Measurements from ENCODE around the gene LIN28B. TPM values are rescaled to one million over a fixed set of nuclear protein-coding genes. Genes with fewer than 3 reads are reported as not detected.

The LIN28B gene
- total RNA-seq, 1 donor from 2014 or later, result 0.16 TPM

DNA sequence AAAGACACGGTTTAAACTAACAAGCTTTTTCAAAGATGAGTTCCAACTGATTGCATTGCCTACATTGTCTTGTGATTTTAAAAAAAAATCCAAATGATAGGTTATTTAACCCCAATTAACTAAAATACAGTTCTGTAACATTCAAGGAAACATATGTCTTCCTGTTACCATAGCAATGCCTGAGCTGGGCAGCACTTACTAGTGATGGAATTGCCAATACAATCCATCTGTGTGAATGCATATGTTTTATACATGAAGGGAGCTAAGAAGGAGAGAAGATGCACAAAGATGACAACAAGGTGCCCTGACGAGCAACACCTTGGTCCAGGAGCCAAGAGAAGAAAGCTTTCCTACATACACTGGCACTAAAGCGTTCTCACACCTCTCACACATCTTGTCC lies 154.2 kb downstream of the LIN28B start:
- no peak for DNase-seq

DNA sequence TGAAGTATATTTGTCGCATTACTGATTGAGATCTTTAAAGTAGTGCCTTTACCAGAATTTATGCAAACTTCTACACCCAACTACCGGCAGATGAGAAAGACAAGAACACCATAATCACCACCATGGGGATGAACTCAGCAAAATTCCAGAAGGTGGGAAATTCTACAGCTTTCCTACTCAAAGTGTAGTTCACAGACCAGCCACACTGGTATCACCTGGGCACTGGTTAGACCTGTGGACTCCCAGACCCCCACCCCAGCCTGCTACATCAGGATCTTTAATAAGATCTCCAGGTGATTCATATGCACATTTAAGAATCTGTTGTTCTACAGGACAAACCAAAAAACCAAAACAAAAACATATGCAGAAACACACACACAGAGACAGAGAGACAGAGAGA lies 155.0 kb downstream of the LIN28B start:
- no peak for DNase-seq

DNA sequence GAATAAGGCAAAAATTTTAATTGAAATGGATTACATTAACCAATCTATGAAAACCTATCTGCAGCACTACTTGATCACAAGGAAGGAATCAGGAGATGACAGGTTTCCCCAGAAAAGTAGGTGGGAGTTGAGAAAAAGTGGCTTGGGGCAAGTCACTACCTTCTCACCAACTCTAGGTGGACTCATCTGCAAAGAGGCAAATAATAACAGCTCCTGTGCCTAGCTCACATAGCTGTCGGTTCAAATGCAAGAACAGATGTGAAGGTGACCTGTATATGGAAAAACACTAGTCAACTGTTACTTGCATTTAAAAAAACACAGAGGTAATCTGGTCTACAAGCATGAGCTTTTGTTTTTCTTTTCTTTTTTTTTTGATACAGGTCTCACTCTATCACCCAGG lies 155.7 kb downstream of the LIN28B start:
- DNase-seq, result no peak

DNA sequence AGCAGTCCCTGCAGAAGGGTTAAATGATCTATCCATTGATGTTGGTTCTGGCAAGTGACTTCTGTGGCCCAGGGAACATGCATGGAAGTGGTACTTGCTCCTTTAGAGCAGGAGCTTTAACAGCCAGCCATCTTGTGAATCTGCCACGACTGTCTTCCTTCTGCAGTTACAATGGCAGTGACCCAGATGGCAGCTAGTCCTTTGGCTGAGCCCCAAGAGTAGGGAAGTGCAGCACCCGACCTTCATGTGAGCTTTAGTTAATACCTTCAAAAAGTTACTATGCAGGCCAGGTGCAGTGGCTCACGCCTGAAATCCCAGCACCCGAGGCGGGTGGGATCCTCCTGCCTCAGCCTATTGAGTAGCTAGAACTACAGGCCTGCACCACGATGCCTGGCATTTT lies 156.5 kb downstream of the LIN28B start:
- no peak for DNase-seq

DNA sequence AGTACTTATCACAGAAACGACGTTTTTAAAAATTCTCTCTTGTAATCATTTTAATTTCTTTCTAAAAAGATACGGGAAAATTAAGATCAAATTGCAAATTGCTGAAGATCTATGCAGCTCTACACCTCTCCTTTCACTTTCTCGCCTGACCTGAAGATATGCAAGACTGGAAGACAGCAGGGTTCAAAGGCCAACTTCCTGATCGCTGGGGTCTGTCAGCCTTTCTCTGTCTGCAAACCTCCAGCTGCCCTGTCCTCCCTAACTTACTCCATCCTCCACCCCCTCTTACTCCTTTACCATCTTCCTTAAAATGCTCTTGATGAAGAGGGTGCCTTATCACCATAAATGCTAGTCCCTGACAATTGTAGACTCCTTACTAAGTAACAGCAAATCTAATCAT lies 159.2 kb downstream of the LIN28B start:
- DNase-seq, result no peak

DNA sequence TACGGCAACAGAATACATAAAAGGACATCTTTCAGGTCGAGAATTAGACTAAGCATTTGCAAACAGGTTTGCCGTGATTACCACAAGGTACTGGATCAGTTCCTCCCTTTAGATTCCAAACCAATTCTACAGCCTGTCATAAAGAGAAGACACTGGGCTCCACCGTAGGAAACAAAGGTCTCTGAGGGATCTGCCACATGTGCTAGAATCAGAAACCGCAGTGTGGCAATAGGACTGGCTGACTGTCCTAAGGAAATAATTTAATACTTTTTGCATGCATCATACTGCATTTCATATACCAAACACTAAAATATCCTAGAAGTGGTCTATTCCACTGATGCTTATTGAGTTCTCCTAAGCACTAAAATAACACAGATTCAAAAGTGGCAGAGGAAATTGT lies 163.7 kb downstream of the LIN28B start:
- no peak for DNase-seq

DNA sequence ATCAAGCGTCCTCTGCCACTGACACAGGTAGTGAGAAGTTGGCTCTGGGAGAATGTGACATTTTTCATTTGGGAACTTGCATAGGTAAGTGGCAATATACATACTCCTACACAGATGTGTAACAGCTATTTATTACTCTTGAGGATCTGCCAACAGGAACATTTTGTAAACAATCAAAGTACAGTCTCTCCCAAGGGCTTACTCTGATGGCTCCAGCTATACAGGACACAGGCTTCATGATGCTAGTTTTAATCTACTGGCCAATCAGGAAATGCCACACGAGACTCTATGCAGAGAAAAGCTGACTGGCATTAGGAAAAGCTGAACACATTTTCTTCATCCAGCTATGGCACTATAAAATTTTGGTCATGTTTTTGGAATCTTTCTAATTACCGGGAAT lies 165.1 kb downstream of the LIN28B start:
- no peak for DNase-seq

DNA sequence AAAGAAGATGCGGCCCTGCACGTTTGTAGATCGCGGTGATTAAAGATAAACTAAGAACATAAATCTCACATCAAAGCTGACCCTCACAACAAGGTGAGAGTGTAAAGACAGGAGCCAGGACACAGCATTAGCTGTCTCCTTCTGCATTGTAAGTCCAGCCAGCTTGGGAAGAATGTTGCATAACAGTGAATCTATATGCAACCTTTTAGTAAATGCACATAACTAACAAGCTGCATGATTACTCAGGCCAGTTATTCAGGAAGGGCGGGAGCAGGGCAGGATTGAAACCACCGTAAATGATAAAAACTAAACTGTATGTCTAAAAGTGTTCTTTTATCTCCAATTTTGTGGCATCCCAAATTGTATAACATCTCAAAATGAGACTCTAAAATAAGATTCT lies 165.8 kb downstream of the LIN28B start:
- no peak for DNase-seq

Small RNA genes lying within 50 kb of the gene (small RNA-seq; reads per million reads assigned to genes)
- not detected for gene RNU6-1106P

Other genes with a start within 250 kb of the LIN28B start
- 48.7 TPM for gene HACE1, start 97.2 kb upstream of the LIN28B start, total RNA-seq
- not detected for gene POPDC3, start 222.9 kb downstream of the LIN28B start, total RNA-seq